ENCODE results near the gene ZNF652.
A peak's percentile ranks its signal among the peaks of the same experiment; 100 is the strongest.
"Not testable (repeated sequence)": the region's sequence is repeated elsewhere in the genome, so short reads cannot be mapped to it uniquely, and the experiment has no call there.

ZNF652 gene

DNA sequence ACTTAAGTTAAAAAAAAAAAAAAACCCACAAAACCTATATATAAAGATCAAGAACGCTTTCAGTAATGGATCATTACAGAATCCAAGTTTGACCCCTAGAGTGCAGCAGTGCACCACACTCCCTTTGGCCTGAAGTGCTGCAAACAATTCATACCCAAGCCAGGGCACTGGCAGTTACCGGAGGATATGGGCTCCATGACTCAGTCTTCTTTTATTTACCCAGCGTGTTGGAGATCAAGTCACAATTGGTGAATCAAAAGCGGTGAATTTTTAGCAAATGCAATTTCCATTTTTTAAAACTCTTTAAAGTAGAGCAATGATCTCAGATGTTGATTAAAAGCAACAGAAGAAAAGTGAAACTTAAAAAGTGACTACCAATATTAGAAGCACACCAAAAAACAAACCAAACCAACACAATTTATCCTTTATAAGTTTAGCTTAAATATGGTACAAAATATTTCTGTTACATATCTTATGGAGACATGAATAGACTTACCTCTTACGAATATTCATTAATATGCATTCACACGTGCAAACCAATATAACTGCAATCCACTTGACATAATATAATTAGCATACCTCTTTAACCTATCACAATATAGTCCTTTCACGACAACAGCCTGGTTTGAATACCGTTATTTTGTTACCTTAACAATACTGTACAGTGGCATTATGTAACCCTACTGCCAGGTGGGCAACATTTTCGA lies 46.3 kb downstream of the ZNF652 start:
- DNase-seq (ENCODE audit: low read depth): peak; percentile 27

DNA sequence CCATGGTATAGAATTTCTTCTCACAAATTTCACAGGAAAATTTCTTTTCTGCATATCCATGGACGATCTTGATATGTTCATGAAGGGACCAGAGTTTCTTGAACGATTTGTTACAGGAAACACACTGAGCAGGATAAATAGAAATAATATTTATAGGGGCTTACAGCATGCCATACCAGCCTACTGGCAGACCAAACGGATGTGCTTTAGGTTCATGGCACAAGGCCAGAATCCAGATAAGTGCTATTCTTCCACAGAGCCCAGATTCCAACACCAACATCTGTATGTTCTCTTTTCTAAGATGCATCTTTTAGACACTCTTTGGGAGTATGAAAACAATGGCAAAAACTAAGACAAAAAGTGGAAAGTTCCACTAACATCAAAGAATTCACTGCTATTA lies 49.3 kb downstream of the ZNF652 start:
- DNase-seq (ENCODE audit: low read depth): no peak

- DNase-seq (ENCODE audit: low read depth): no peak
These were observed 62.1 kb downstream of the ZNF652 start for GRCh38 chr17:49299996-49300395.

DNA sequence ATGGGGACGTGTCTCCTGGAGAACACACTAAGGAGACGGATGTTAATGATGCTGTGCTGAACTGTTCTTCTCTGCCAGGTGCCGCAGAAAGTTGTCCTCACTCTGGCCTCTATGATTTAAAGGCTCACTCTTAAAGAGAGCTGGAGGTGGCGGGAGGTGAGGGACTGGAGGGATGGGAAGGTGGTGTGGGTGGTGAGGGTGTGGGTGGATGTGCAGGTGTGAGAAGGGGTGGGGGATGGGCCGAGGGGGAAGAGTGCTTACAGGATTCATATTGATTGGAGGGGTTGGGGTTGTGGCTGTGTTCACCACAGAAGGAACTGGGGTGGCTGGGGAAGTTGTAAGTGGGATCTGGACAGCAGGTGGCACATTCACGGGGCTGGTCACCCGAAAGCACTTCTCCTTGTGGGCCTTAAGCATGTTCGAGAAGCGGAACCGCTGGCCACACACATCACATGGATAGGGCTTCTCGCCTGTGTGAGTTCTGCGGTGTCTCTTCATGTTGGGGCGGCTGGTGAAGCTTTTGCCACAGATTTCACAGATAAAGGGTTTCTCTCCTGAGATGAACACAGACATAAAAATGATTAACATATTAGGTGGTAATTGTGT lies 63.6 kb downstream of the ZNF652 start:
- no peak for DNase-seq (ENCODE audit: low read depth)

- DNase-seq (ENCODE audit: low read depth): no peak
These were observed 64.9 kb downstream of the ZNF652 start for GRCh38 chr17:49297141-49297540.

- DNase-seq (ENCODE audit: low read depth): no peak
These were observed 67.9 kb downstream of the ZNF652 start for GRCh38 chr17:49294122-49294521.

GRCh38 chr17:49292901-49293300 lies 69.1 kb downstream of the ZNF652 start:
- DNase-seq (ENCODE audit: low read depth): no peak

DNA sequence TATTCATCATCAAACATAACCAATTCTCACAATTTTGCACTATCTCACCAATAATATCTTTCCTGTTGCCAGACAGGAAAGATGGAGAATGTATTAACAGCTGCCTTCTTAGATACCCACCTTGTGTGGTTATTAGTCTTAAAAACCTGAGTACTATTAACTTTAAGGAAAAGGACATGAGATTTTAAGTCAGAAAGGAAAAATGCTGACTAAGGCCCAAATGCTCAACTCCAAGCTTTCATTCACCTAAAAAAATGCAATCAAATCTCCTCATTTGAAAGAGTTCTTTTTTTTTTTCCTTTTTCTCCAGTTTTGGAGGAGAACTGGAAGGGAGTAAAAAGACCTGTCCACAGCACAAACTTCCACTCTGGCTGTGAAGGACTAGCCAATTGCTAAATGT lies 70.1 kb downstream of the ZNF652 start:
- no peak for DNase-seq (ENCODE audit: low read depth)

DNA sequence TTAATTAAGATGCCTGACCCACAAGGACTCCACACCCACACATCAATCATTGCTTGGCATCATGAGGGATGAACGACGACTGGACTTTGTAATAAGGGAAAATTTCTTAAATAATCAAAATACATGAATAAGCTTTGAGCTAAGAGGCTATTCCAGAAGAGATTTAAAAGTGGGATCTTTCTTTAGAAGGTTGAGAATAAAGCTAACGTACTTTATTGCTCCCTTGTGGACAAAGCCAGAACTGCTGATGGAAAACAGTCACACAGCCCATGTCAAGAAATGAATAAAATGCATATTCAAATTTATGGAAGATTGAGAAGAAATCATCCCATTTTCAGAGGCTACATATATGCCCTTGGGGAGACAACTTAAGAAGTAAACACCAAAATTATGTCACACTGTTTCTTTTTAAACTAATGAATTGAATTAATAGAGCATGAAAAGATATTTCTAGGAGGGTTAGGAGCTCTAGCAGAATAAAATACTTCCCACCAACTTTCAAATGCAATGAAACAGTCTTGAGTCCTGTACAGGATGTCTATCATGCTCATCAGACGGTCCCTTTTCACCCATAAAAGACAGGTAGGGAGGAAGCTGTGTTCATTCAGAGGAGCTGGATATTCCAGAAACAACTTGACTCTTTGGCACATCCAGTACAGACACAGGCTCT lies 71.2 kb downstream of the ZNF652 start:
- DNase-seq (ENCODE audit: low read depth): no peak

DNA sequence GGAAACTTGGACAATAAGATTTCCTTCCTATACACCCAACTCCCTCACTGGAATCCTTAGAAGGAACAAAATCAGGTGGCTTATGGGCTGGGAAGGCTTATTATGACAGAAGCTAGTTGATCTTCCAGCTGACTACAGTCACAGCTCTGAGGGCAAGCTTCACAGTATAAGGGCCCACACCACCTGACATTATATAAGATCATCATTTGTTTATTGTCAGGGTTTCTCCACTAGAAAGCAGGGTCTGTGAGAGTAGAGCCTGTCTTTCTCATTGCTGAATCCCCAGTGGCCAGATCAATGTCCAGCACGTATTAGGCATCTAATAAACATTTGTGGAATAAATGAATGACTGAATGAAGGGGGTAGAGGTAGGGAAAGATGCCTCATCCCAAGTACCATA lies 73.7 kb downstream of the ZNF652 start:
- DNase-seq (ENCODE audit: low read depth): no peak

- no peak for DNase-seq (ENCODE audit: low read depth)
These were observed 74.6 kb downstream of the ZNF652 start for GRCh38 chr17:49287481-49287880.

- DNase-seq (ENCODE audit: low read depth): not testable (repeated sequence)
These were observed 75.6 kb downstream of the ZNF652 start for GRCh38 chr17:49286261-49286973.

DNA sequence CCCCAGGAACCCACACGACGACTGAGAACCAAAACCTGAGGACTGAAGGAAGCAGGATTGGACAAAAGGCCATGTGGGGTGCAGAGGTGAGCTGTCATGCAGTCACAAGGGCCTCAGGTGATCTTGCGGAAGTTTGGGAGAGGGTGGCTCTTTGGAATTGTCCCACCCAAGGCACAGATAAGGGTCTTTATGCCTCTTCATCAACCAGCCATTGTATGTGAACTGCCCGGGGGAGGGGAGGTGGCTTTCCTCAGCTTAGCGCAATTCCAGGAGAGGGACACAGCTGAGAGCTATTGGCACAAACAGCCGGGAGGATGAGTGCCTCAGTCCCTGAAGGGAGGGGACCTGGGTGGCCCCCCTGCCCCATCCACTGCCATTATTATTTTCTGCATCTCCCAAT lies 76.3 kb downstream of the ZNF652 start:
- DNase-seq (ENCODE audit: low read depth): no peak

GRCh38 chr17:49280918-49281317 lies 81.1 kb downstream of the ZNF652 start:
- DNase-seq (ENCODE audit: low read depth): no peak

GRCh38 chr17:49280061-49280460 lies 82.0 kb downstream of the ZNF652 start:
- no peak for DNase-seq (ENCODE audit: low read depth)

GRCh38 chr17:49279263-49280015 lies 82.6 kb downstream of the ZNF652 start:
- not testable (repeated sequence) for DNase-seq (ENCODE audit: low read depth)

- DNase-seq (ENCODE audit: low read depth): no peak
These were observed 84.0 kb downstream of the ZNF652 start for GRCh38 chr17:49278076-49278475.

DNA sequence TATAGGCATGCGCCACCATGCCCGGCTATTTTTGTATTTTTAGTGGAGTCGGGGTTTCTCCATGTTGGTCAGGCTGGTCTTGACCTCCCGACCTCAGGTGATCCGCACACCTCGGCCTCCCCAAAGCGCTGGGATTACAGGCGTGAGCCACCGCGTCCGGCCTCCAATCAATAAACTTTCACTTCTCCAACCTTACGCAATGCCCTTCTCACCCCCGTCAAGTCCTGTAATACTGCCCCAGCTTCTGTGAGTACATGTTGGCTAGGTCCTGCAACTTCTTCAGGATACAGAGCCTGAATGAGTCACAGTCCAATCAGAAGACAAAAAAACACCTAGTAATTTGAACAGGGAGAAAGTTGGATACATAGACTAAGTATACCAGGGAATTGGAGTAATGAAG lies 84.4 kb downstream of the ZNF652 start:
- DNase-seq (ENCODE audit: low read depth): no peak

DNA sequence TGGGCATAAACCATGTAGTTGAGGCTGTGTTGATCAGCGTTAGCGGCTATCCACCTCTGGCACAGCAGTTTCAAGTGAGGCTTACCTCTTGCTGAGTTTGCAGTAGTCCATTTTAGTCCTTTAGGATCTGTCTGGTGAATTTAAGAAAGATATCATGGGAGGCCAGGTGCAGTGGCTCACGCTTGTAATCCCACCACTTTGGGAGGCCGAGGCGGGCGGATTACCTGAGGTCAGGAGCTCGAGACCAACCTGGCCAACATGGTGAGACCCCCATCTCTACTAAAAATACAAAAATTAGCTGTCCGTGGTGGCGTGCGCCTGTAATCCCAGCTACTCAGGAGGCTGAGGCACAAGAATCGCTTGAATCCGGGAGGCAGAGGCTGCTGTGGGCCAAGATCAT lies 86.1 kb downstream of the ZNF652 start:
- not testable (repeated sequence) for DNase-seq (ENCODE audit: low read depth)

DNA sequence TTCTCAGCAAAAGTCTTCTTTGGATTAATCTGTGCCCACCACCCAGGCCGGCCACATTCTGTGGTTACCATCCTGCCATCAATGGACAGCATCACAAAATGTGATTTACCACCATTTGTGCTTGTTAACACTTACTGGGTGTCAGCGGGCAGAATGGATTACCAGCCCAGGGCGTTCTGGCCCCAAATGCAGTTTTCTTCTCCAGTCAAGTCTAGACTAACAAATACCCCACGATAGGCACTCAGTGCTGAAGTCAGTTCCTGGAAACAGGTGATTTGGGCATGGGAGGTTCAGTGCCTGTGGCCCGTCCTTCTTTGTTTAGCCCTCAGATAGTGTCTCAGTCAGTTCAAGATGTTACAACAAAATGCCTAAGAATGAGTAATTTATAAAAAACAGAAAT lies 92.7 kb downstream of the ZNF652 start:
- no peak for DNase-seq (ENCODE audit: low read depth)

- DNase-seq (ENCODE audit: low read depth): no peak
These were observed 94.1 kb downstream of the ZNF652 start for GRCh38 chr17:49267912-49268311.

- DNase-seq (ENCODE audit: low read depth): no peak
These were observed 95.8 kb downstream of the ZNF652 start for GRCh38 chr17:49266233-49266632.

Measured in stimulated activated CD8-positive, alpha-beta memory T cell treated with anti-CD3 and anti-CD28 coated beads, Interleukin-15, amount 100 ng/mL, for 24 hours (primary cell).